ENCODE data around the gene CYP2F1.
"Not testable (repeated sequence)": the region's sequence is repeated elsewhere in the genome, so short reads cannot be mapped to it uniquely, and the experiment has no call there.

CYP2F1 gene

DNA sequence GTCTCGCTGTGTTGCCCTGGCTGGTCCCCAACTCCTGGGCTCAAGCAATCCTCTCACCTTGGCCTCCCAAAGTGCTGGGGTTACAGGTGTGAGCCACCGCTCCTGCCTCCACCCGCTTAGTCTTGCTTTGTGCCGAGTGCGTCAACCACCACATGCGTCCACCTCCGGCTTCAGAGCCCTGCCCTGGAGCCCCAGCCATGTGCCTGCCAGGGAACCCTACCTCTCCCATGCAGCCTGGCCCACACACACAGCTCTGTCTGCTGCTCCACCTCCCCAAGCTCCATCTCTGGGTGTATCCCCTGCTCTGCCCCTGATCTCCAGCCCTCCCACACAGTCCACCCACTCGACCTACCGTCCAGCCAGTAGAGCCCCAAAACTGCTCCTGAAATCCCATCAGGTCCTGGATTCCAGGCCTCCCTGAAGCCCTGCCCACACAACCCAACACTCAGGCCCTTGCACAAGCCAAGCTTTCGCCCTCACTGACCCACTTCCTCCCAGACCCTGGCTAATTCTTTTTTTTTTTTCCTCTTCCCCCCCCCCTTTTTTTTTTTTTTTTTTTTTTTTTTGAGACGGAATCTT, 9.6 kb downstream of the CYP2F1 start:
- no peak for DNase-seq
- Histone ChIP-seq H3K27me3 (replicated peaks) (no peaks in the 10 kb centered on the region), H3K4me3 (ENCODE audit: low read depth, low read length) (no peak overlapping the region), H3K36me3 (replicated peaks) (no peaks in the 10 kb centered on the region), H3K27ac (no peak overlapping the region)
- TF ChIP-seq, protein P1, sequence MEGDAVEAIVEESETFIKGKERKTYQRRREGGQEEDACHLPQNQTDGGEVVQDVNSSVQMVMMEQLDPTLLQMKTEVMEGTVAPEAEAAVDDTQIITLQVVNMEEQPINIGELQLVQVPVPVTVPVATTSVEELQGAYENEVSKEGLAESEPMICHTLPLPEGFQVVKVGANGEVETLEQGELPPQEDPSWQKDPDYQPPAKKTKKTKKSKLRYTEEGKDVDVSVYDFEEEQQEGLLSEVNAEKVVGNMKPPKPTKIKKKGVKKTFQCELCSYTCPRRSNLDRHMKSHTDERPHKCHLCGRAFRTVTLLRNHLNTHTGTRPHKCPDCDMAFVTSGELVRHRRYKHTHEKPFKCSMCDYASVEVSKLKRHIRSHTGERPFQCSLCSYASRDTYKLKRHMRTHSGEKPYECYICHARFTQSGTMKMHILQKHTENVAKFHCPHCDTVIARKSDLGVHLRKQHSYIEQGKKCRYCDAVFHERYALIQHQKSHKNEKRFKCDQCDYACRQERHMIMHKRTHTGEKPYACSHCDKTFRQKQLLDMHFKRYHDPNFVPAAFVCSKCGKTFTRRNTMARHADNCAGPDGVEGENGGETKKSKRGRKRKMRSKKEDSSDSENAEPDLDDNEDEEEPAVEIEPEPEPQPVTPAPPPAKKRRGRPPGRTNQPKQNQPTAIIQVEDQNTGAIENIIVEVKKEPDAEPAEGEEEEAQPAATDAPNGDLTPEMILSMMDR (IDR thresholded peaks at IDR 0.05; ENCODE audit: low read depth, low read length, missing control alignments): no peak
- in situ Hi-C loops (cut with HindIII; ENCODE audit: low pct_ligation_motif_present, low sequenced_read_pairs): no loop called here

DNA sequence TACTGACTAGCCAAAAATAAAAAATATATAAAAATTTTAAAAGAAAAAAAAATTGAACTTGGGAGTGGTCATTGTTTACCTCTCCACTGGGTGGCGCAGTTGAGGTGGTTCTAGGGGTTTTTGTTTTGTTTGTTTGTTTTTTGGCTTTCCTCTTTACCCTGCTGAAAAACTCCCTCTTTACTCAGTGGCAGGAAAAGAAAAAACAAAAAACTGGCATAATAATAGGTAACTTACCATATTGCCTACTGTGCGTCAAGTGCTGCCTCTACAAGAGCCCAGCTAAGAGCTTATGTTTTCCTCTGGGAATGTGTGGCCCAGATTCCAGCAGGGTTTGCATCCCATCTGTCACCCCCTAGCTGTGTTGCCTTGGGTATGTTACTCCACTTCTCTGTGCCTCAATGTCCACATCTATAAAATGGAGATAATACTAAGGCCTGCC, 12.6 kb downstream of the CYP2F1 start:
- H3K27me3 ChIP-seq (replicated peaks); in situ Hi-C loops (cut with HindIII; ENCODE audit: low pct_ligation_motif_present, low sequenced_read_pairs); H3K36me3 ChIP-seq (replicated peaks); H3K4me3 ChIP-seq (ENCODE audit: low read depth, low read length); DNase-seq; H3K27ac ChIP-seq: not testable (repeated sequence)
- TF ChIP-seq, protein P1 (IDR thresholded peaks at IDR 0.05; ENCODE audit: low read depth, low read length, missing control alignments): peak; percentile 71

- H3K27ac ChIP-seq; H3K36me3 ChIP-seq (replicated peaks); in situ Hi-C loops (cut with HindIII; ENCODE audit: low pct_ligation_motif_present, low sequenced_read_pairs); H3K4me3 ChIP-seq (ENCODE audit: low read depth, low read length); DNase-seq; H3K27me3 ChIP-seq (replicated peaks): not testable (repeated sequence)
Observed at GRCh38 chr19:41127362-41127761, 13.1 kb downstream of the CYP2F1 start.

GRCh38 chr19:41127801-41128300, 13.6 kb downstream of the CYP2F1 start:
- DNase-seq: peak; percentile 66
- TF ChIP-seq, protein P1 (IDR thresholded peaks at IDR 0.05; ENCODE audit: low read depth, low read length, missing control alignments): peak; percentile 48
- in situ Hi-C loops (cut with HindIII; ENCODE audit: low pct_ligation_motif_present, low sequenced_read_pairs); H3K36me3 ChIP-seq (replicated peaks); H3K27ac ChIP-seq; H3K4me3 ChIP-seq (ENCODE audit: low read depth, low read length); H3K27me3 ChIP-seq (replicated peaks): not testable (repeated sequence)

- DNase-seq: no peak
- in situ Hi-C loops (cut with HindIII; ENCODE audit: low pct_ligation_motif_present, low sequenced_read_pairs): no loop called here
- no peak overlapping the region for H3K4me3 ChIP-seq (ENCODE audit: low read depth, low read length)
- TF ChIP-seq, protein P1 (IDR thresholded peaks at IDR 0.05; ENCODE audit: low read depth, low read length, missing control alignments): no peak
- peaks cover 4% of the 10 kb centered on the region for H3K27me3 ChIP-seq (replicated peaks)
- no peaks in the 10 kb centered on the region for H3K36me3 ChIP-seq (replicated peaks)
- no peak overlapping the region for H3K27ac ChIP-seq
Observed at GRCh38 chr19:41128692-41129091, 14.5 kb downstream of the CYP2F1 start.

GRCh38 chr19:41131186-41131585, 17.0 kb downstream of the CYP2F1 start:
- H3K36me3 ChIP-seq (replicated peaks): no peaks in the 10 kb centered on the region
- in situ Hi-C loops (cut with HindIII; ENCODE audit: low pct_ligation_motif_present, low sequenced_read_pairs): no loop called here
- TF ChIP-seq, protein P1 (IDR thresholded peaks at IDR 0.05; ENCODE audit: low read depth, low read length, missing control alignments): no peak
- peaks cover 4% of the 10 kb centered on the region for H3K27me3 ChIP-seq (replicated peaks)
- H3K4me3 ChIP-seq (ENCODE audit: low read depth, low read length): no peak overlapping the region
- no peak for DNase-seq
- no peak overlapping the region for H3K27ac ChIP-seq

Data from brain microvascular endothelial cell (primary cell).